Cardiac fibroblast (primary cell): ENCODE results near the gene ZNF536.

Source experiments
- DNase-seq, 2 donors: peaks; one replicate each; pipeline versions ENCODE4 v3.0.0 to v3.0.0-alpha.2; 2010; ENCODE audit warnings: low read depth in 2 of 2
- H3K4me3 ChIP-seq, 2 donors: replicated peaks in 1 of 2; 1 replicate in 1 of 2; 2 replicates in 1 of 2; pipeline ENCODE4 v1.5.1; 2011; ENCODE audit warnings: low read depth in 2 of 2, low read length in 2 of 2, mild to moderate bottlenecking in 2 of 2, moderate library complexity in 1 of 2
- CTCF ChIP-seq: IDR thresholded peaks from one replicate; pipeline ENCODE4 v1.5.1; 2011; ENCODE audit warnings: low read depth, mild to moderate bottlenecking, low read length, inconsistent platforms

ZNF536 gene

DNA sequence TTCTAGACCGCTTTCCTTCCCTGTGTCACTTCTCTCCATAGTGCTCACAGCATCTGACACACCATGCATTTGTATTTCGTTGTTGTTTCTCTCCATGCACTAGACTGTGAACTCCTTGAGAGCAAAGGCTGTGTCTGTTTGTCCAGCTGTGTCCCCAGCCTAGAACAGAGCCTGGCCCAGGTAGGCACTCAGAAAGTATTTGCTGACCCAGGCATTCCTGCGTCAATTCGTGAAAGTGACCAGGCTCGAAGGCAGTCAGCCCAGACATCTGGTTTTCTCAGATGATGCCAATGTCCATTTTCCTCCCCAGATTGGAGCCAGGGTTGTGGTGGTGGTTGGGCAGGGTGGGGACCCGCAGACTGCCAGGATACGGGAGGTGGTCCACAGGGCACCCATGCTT is 164.8 kb downstream of the ZNF536 start:
- no peak overlapping the region for H3K4me3 ChIP-seq
- no peak for TF ChIP-seq CTCF
- no peak for DNase-seq

- no peak overlapping the region for H3K4me3 ChIP-seq
- no peak for DNase-seq
- no peak for TF ChIP-seq CTCF
Measured at GRCh38 chr19:30539315-30539714, 167.1 kb downstream of the ZNF536 start.

DNA sequence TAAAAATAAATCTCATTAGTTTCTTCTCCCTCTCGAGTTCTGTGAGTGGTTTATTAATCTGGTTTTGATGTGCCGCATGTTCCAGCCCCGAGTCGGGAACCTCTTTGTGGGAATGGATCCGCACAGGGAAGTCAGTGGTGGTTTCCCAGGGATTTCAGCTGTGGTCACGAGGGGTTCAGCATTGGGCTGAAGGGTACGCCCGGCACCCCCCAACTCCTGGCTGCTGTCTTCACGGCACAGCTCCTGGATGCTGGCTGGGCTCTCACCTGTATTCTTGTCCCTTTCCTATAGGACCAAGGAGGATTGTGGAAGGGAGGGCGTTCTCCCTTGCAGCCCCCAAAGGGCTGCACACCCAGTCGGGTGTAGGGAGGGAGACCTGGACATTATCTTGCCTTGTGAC is 167.8 kb downstream of the ZNF536 start:
- DNase-seq, result no peak
- H3K4me3 ChIP-seq, result no peak overlapping the region
- no peak for TF ChIP-seq CTCF

- no peak overlapping the region for H3K4me3 ChIP-seq
- TF ChIP-seq CTCF, result no peak
- no peak for DNase-seq
Measured at GRCh38 chr19:30540761-30541160, 168.6 kb downstream of the ZNF536 start.

DNA sequence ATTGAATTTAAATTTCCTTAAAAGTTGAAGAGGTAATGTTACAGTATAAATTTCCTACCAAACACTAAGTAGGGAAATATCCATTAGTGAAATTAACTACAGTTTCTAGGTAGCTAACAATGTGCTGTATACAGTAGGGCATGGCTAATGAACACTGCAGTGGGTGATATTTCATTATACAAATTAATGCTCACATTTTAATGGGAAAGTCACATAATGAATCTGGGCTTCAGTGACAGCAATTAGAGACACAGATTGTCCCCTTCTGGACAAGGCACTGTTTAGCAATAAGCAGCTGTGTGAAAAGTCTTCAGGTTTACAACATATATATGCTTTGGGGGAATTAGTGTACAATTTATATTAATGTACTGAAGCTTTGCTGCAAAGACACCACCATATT is 169.4 kb downstream of the ZNF536 start:
- H3K4me3 ChIP-seq, result no peak overlapping the region
- no peak for DNase-seq
- no peak for TF ChIP-seq CTCF

DNA sequence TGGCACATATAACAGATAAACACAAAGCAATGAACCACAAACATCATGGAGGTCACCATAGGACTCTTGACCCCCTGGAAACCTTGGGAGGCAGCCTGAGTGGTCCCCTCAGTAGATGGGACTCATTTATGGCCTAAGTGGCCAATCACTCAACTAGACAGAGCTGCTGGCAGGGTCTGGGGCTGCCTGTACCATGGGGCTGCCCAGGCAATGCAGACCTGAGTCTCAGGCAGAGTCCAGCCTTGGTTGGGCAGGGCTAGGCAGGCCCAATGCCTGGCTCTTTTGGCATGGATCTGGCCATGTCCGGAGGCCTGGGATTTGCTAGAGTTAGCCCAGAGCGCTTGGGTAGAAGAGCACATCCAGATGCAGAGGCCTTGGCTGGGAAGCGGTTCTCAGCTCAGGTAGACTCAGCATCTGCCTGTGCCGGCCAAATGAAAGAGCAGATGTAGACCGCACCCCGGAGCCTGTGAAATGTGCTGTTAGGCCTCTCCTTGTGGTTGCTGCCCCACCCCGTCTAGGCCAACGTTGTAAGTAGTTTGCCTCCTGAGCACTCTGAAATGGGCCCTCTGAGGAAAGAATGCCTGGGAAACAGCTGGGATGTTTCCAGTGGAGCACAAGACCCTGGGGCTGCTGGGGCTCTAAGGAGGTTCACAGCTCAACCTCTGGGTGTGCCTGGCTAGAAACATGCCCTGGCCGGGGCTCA is 171.2 kb downstream of the ZNF536 start:
- H3K4me3 ChIP-seq, result no peak overlapping the region
- no peak for TF ChIP-seq CTCF
- DNase-seq, result no peak

DNA sequence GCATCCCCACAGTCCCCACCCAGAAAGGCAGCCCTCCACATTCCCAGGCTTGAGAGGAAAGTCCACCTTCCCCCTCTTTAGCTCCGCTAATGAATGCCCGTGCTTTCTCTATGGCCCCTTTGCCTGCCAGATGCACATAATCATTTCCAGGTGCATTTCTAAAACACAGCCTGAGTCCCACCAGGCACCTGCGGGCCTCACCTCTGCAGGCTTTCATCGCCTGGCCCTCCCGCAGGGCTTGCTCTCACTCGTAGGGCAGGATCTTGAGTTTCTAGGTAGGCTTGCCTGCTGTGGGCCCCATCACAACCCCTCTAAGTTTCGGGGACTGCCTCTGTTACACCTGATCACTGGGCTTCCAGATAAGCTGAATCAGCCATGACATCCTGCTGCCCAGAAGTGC is 173.6 kb downstream of the ZNF536 start:
- no peak for TF ChIP-seq CTCF

More for the DNA sequence above, 173.6 kb downstream of the ZNF536 start:
- DNase-seq, result no peak
- H3K4me3 ChIP-seq, result no peak overlapping the region
